AG09319 (cell line): Measurements from ENCODE around the gene CTDSPL.

Source experiments
- DNase-seq: peaks from one replicate; pipeline ENCODE4 v3.0.0-alpha.2; 2010; ENCODE audit warnings: low read depth; ENCODE audit errors: extremely low read depth
- CTCF ChIP-seq: IDR thresholded peaks from 2 replicates; pipeline ENCODE4 v1.5.1; 2011; ENCODE audit warnings: low read depth, mild to moderate bottlenecking, inconsistent platforms, low read length, moderate library complexity

CTDSPL gene

DNA sequence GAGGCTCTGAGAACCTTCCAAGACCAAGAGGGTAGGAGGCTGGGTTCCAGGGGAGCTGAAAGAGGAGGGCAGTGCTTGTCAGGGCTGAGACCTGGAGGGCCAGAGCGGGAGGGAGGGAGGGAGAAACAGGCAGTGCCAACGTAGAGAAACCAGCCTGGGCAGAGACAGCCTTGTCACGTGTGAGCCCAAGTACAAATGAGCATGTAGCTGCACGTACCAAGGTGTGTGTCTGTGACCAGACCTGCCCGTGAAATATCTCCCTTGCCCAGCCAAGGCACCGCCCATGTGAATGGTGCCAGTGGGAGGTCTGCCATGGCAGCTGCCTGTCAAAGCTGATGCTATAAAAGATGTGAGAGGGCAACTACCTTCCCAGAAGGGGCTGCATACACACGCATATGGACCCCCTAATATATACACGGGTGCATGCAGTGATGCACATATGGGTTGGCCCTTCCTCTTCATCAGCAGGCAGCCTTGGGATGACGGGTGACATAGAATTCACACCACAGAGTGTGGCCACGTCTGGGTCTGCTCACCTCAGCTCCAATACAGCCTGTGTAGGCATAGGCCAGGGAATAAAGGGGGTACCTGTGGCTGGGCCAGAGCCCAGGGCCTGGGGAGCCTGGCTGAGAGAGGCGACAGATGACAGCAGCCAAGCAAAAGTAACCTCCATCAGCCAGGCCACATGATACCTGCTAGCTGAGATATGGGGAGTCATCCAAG, 7.8 kb upstream of the CTDSPL start:
- no peak for DNase-seq
- TF ChIP-seq CTCF = no peak

- peak; percentile 42 for DNase-seq
- peak; percentile 82 for TF ChIP-seq CTCF
Measured at GRCh38 chr3:37855363-37855970, 6.2 kb upstream of the CTDSPL start.

GRCh38 chr3:37856381-37856780, 5.3 kb upstream of the CTDSPL start:
- DNase-seq = no peak
- no peak for TF ChIP-seq CTCF

DNA sequence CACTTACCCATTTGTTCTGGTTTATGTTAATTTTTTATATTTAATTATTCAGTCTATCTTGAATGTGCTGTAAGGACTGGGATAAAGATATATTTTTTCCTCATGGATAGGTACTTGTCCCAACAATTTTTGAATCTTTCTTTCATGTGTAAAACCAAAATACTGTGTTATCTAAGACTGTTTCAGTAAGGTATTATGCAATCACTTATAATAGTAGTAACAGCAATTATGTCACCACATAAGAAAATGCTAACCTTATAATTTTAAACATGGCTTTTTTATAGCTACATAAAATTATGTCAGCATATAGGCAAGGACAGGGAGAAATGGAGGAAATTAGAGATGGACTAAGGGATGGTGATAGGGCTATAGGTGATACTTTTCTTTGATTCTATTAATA, 2.9 kb upstream of the CTDSPL start:
- TF ChIP-seq CTCF = no peak
- no peak for DNase-seq

GRCh38 chr3:37859354-37859753, 2.3 kb upstream of the CTDSPL start:
- DNase-seq = no peak
- TF ChIP-seq CTCF = no peak

DNA sequence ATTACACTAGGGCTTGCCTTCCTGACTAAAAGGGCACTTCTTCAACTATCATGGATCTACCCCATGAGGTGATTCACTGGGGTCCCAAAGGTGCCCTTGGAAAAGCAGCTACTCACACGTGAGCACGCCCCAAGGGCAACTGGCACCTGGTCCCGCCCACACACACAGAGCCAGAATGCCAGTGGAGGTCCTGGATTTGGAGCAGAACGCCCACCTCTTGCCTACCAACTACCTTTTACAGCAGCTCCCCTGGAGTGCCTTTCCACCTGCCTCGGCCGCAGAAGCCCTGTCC, 1.8 kb upstream of the CTDSPL start:
- no peak for TF ChIP-seq CTCF
- DNase-seq = no peak

GRCh38 chr3:37862219-37862902, 681 bp downstream of the CTDSPL start:
- TF ChIP-seq CTCF = no peak
- DNase-seq = no peak
